ENCODE measurements around the gene EFCAB11. TPM values are rescaled to one million over a fixed set of nuclear protein-coding genes. Genes with fewer than 3 reads are reported as not detected.

The EFCAB11 gene
- total and polyA plus RNA-seq, 9 of the 15 experiments (the other 6 are each of a cell fraction or from before 2014, with no cell fraction given) = 13.4 to 37.9 (median 17.4) TPM

GRCh38 chr14:89912667-89913211 is 41.8 kb downstream of the EFCAB11 start (continued):
- no peak for TF ChIP-seq RREB1 (CRISPR knock-in tag; IDR thresholded peaks at IDR 0.05)
- no peak for TF ChIP-seq HOMEZ (CRISPR knock-in tag; IDR thresholded peaks at IDR 0.05)
- TF ChIP-seq WHSC1 (IDR thresholded peaks at IDR 0.05; ENCODE audit: low read length) = no peak
- TF ChIP-seq ZBTB33 (CRISPR knock-in tag; IDR thresholded peaks at IDR 0.05) = no peak
- TF ChIP-seq DLX4 (CRISPR knock-in tag; IDR thresholded peaks at IDR 0.05) = no peak
- no peak for TF ChIP-seq FOXK2 (conservative IDR thresholded peaks at IDR 0.05 in 1 of 2, IDR thresholded peaks at IDR 0.05 in 1 of 2; ENCODE audit: low read depth in 2 of 2)
- TF ChIP-seq TEAD2 (tag; IDR thresholded peaks at IDR 0.05) = no peak
- no peak for TF ChIP-seq ZNF592 (IDR thresholded peaks at IDR 0.05)
- TF ChIP-seq E2F6 (IDR thresholded peaks at IDR 0.05; ENCODE audit: borderline replicate concordance in 1 of 2, extremely low read depth in 1 of 2, insufficient read depth in 1 of 2, insufficient read length in 1 of 2, low read depth in 1 of 2, low read length in 1 of 2, poor library complexity in 1 of 2, severe bottlenecking in 1 of 2) = no peak
